GM19455 (cell line): ENCODE data around the gene RAD54L2.
A peak's percentile ranks its signal among the peaks of the same experiment; 100 is the strongest.
"Not testable (repeated sequence)": the region's sequence is repeated elsewhere in the genome, so short reads cannot be mapped to it uniquely, and the experiment has no call there.

Source experiments
- ATAC-seq: cut with Tn5 transposase; IDR thresholded peaks from one replicate; pipeline ENCODE4 v1.9.1; 2021; ENCODE audit not compliant: unreplicated experiment

The RAD54L2 gene

GRCh38 chr3:51538459-51539290, at the start of gene RAD54L2:
Gene RAD54L2, plus strand, starts transcription at chr3:51538719. Its CDS starts 51,702 bp downstream, at chr3:51590421.
- peak; percentile 77 for ATAC-seq

DNA sequence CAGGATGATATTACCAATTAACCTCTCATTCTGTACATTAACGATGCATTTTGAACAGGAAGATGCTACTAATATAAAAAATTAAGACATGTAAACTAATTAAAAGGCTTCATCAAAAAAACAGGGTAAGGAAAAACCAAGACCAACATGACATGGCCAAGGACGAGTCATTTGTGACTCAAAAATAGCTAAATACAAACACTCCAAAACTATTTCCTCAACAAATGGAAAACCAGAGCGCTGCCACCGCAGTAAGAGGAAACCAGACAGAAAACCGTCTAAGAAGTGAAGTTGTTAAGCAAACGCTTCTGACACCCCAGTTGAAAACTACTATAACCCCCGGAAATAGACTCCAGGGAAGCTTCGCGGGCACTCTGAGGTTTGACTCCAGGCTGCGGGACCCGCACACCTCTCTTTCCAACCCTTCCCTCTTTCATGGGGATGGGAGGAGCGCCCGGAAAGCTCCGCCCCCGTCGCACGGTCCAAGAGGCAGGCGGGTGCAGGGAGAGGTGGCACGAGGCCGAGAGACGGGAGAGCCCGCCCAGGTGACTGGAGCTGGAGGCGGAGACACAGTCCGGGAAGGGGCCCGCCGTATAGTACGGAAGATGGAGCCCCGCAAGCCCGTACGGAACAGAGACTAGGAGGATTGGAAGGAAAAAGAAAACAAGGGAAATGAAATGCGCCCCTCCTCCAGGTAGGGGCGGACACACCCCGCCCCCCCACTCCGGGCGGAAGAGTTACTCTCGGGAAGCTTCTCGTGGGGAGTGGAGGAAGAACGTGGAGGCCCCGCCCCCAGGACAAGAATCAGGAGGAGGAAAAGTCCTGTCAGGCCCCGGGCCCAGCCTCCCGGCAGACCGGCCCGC, 39.4 kb upstream of the RAD54L2 start:
- peak; percentile 59 for ATAC-seq

GRCh38 chr3:51500632-51501131, 37.8 kb upstream of the RAD54L2 start:
- no peak for ATAC-seq

DNA sequence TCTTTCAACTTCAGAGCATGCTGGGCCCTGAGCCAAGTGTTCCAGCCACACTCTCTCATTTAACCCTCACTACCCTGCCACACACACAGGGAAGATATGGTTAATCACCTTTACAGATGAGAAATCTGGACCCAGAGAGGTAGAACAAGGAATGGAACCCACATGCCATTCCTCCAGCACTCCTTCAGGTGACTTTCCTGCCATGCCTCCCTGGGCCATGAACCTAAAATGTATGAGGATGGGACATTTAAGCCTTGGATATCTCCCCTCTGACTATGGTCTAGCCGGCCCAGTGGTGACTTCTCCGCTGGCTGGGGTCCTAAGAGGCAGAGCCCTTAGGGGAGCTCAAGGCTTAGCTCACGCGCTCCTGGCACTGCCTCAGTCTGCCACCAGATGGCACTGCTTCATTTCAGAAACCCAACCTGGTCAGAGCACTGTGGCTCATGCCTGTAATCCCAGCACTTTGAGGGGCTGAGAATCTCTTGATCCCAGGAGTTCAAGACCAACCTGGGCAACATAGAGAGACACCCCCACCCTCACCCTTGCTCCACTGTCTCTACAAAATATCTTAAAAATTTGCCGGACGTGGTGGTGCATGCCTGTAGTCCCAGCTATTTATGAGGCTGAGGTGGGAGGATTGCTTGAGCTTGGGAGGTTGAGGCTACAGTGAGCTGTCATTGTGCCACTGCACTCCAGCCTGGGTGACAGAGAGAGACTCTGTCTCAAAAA, 36.5 kb upstream of the RAD54L2 start:
- no peak for ATAC-seq

- no peak for ATAC-seq
These were observed 36.0 kb upstream of the RAD54L2 start for GRCh38 chr3:51502562-51502910.

DNA sequence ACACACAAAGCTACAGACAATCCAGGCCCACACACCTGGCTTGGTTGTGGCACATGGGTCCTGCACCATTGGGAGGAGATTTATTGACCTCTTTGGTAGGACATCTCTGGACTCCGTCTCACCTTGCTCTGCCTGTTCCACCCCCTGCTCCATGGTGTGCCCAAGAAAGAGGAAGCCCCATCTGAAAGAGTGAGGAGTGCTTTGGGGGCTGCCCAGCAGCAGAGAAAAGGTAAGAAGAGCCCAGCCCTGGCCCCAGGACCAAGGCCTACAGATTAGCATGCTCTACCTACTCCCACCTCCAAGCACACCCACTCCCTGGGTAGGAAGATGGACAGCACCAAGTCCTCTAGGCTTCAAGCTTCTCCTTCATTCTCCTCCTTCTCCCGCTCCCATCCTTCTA, 35.5 kb upstream of the RAD54L2 start:
- ATAC-seq = no peak

DNA sequence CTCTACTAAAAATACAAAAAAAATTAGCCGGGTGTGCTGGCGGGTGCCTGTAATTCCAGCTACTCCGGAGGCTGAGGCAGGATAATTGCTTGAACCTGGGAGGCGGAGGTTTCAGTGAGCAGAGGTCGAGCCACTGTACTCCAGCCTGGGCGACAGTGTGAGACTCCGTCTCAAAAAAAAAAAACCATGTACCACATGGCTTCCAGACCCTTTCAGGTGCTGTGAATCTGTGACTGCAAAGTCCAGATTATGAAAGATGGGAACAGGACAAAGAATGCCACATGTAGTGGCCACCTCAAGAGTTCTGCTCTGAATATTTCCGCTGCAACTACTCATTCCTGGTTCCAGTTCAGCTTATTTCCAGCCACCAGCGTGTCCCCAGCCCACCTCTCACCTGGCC, 30.3 kb upstream of the RAD54L2 start:
- no peak for ATAC-seq

DNA sequence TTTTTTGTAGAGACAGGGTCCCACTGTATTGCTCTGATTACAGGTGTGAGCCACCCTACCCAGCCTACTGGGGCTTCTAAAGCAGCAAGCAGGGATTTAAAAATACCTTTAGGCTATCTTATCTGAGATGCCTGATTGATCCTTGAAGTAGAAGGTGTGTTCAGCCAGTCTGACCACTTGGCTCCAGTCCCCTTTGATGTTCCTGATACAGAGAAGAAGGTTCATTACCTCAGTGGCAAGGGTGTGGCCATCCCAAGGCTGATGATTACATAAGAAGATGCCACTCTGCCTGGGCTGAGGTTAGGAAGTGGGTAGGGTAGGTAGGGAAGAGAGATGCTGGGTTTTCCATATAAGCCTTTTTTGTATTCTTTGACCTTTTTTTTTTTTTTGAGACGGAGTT, 27.5 kb upstream of the RAD54L2 start:
- ATAC-seq = no peak

- no peak for ATAC-seq
These were observed 24.3 kb upstream of the RAD54L2 start for GRCh38 chr3:51514210-51514609.

DNA sequence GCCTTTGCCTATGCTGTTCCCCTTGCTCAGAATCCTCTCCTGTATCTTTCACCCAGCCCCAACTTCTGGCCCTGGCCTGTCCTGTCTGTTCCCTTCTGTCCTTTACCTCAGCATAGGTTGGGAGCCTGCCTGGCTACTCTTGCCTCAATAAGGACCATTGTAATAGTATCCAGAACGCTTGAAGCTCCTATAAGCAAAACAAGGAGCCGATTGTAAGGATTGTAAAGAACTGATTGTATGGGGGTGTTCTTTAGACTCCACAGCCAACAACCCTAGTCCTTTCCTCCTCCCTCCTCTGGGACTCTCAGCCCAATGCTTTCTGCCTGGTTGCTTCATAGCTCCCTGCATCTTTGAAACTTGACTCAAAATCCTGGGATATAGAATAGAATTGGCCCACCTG, 18.7 kb upstream of the RAD54L2 start:
- ATAC-seq = no peak

DNA sequence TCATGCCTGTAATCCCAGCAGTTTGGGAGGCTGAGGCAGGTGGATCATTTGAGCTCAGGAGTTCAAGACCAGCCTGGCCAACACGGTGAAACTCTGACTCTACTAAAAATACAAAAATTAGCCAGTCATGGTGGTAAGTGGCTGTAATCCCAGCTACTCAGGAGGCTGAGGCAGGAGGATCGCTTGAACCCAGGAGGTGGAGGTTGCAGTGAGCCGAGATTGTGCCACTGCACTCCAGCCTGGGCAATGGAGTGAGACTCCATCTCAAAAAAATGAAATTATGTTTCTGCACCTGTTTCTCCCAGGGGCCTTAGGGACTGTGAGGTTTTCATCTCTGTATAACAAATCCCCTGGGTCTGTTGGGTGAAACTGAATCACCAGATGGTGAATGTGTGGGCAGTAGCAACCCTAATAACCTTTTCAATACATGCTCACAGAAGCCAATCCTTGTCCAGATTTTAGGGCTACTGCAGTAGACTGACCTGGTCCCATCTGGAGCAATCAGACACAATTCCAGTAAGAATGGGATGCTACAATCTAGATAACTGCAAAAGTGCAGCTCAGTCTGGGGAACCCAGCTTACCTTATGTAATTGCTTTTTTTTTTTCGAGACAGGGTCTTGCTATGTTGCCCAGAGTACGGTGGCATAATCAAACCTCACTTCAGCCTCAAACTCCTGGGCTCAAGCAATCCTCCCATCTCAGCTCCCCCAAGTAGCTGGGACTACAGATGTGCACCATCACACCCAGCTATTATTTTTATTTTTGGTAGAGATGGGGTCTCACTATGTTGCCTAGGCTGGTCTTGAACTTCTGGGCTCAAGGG, 17.4 kb upstream of the RAD54L2 start:
- peak; percentile 57 for ATAC-seq

- ATAC-seq = no peak
These were observed 16.1 kb upstream of the RAD54L2 start for GRCh38 chr3:51522273-51522962.

- ATAC-seq = not testable (repeated sequence)
These were observed 13.6 kb upstream of the RAD54L2 start for GRCh38 chr3:51524874-51525273.

GRCh38 chr3:51530485-51530884, 8.0 kb upstream of the RAD54L2 start:
- no peak for ATAC-seq

- ATAC-seq = no peak
These were observed 3.1 kb upstream of the RAD54L2 start for GRCh38 chr3:51535146-51536019.

- ATAC-seq = not testable (repeated sequence)
These were observed 888 bp upstream of the RAD54L2 start for GRCh38 chr3:51537631-51538030.

- ATAC-seq = no peak
These were observed 432 bp upstream of the RAD54L2 start for GRCh38 chr3:51538115-51538458.

GRCh38 chr3:51539291-51539941, 897 bp downstream of the RAD54L2 start:
- no peak for ATAC-seq
